HCT116 (cell line): ENCODE results near the gene PDE8A. TPM values are rescaled to one million over a fixed set of nuclear protein-coding genes. Genes with fewer than 3 reads are reported as not detected.

ENCODE experiments used
- ATAC-seq: fragments of 200-7000 bp; cut with Tn5 transposase; 2 replicates; pipeline ENCODE4 v1.9.1; 2020; ENCODE audit warnings: mild to moderate bottlenecking, moderate library complexity
- BruUV-seq: library from RNA; stranded (reverse); fragments of 400-500 nt; replicated peaks from 2 replicates; lab custom pipeline; 2021; lab: Mats Ljungman, UMichigan
- CTCF ChIA-PET: fragments of 300-600 bp; sonication (Branson Sonifier 250); formaldehyde crosslinking; loops from one replicate; lab custom pipeline; 2021; ENCODE audit warnings: antibody characterized with exemption; lab: Charles Lee
- POLR2A ChIA-PET: fragments of 300-600, 350-600 bp; sonication (Branson Sonifier 250); formaldehyde crosslinking; loops from one replicate; lab custom pipeline; 2021; ENCODE audit warnings: antibody characterized with exemption; lab: Charles Lee
- RAD21 ChIA-PET, 2 experiments: fragments of 300-600 bp; sonication (Branson Sonifier 250); formaldehyde crosslinking; loops; one replicate each; lab custom pipeline; 2023; ENCODE audit warnings: low total read pairs in 2 of 2; ENCODE audit not compliant: uncharacterized antibody in 2 of 2, unreplicated experiment in 2 of 2, low non-redundant PET in 1 of 2; lab: Charles Lee
- DNase-seq: peaks from one replicate; pipeline ENCODE4 v3.0.0-alpha.2; 2010; ENCODE audit warnings: low read depth, low spot score
- H2AFZ ChIP-seq: fragments of 200-600 bp; shearing (Covaris generic), sonication (generic); 2 replicates; pipeline ENCODE4 v1.6.1; 2017; ENCODE audit warnings: low read depth, mixed run types, mixed read lengths, antibody characterized with exemption, low read length; ENCODE audit not compliant: poor library complexity, severe bottlenecking
- H3K27ac ChIP-seq: 2 replicates; pipeline ENCODE4 v1.5.1; 2012; ENCODE audit warnings: low read depth, low read length
- H3K27me3 ChIP-seq: fragments of 200-600 bp; sonication (generic); 2 replicates; pipeline ENCODE4 v1.6.1; 2016; ENCODE audit warnings: mixed run types, low read length, mixed read lengths; ENCODE audit not compliant: insufficient read depth
- H3K36me3 ChIP-seq, 2 experiments: fragments of 200-500 bp in 1 of 2; fragments of 200-600 bp in 1 of 2; sonication (Bioruptor generic) in 1 of 2; sonication (generic) in 1 of 2; 2 replicates each; pipeline versions ENCODE4 v1.5.1 to v1.6.1; 2014 to 2016; ENCODE audit warnings: low read length in 2 of 2, inconsistent platforms in 1 of 2, mixed read lengths in 1 of 2, mixed run types in 1 of 2; ENCODE audit not compliant: insufficient read depth in 2 of 2, control insufficient read depth in 1 of 2
- H3K4me1 ChIP-seq, 2 experiments: fragments of 200-600 bp in 1 of 2; sonication (generic) in 1 of 2; 2 replicates each; pipeline versions ENCODE4 v1.5.1 to v1.6.1; 2012 to 2017; ENCODE audit warnings: low read length in 2 of 2, inconsistent platforms in 1 of 2, mild to moderate bottlenecking in 1 of 2, mixed read lengths in 1 of 2, mixed run types in 1 of 2, moderate library complexity in 1 of 2; ENCODE audit not compliant: insufficient read depth in 2 of 2, control insufficient read depth in 1 of 2
- H3K4me2 ChIP-seq: fragments of 200-600 bp; sonication (generic); 2 replicates; pipeline ENCODE4 v1.6.1; 2017; ENCODE audit warnings: mixed run types, low read length, mixed read lengths
- H3K4me3 ChIP-seq, 2 experiments: fragments of 200-600 bp in 1 of 2; sonication (generic) in 1 of 2; replicated peaks in 1 of 2; 2 replicates each; pipeline ENCODE4 v1.5.1; 2011 to 2016; ENCODE audit warnings: low read length in 2 of 2, control low read depth in 1 of 2, low read depth in 1 of 2, mild to moderate bottlenecking in 1 of 2, mixed read lengths in 1 of 2, mixed run types in 1 of 2
- H3K79me2 ChIP-seq: fragments of 200-600 bp; sonication (generic); 2 replicates; pipeline ENCODE4 v1.6.1; 2017; ENCODE audit warnings: mild to moderate bottlenecking, mixed run types, low read length, moderate library complexity, mixed read lengths; ENCODE audit not compliant: insufficient read depth
- H3K9ac ChIP-seq: fragments of 200-600 bp; sonication (generic); 2 replicates; pipeline ENCODE4 v1.6.1; 2016; ENCODE audit warnings: low read length, mixed read lengths
- H3K9me2 ChIP-seq: fragments of 200-600 bp; sonication (generic), shearing (Covaris generic); 2 replicates; pipeline ENCODE4 v1.6.1; 2017; ENCODE audit warnings: mixed run types, mild to moderate bottlenecking, moderate library complexity; ENCODE audit not compliant: insufficient read depth
- H3K9me3 ChIP-seq, 2 experiments: fragments of 200-500 bp in 1 of 2; fragments of 200-600 bp in 1 of 2; sonication (Bioruptor generic) in 1 of 2; sonication (generic) in 1 of 2; 2 replicates each; pipeline ENCODE4 v1.6.1; 2014 to 2017; ENCODE audit warnings: low read length in 2 of 2, mixed read lengths in 2 of 2, inconsistent platforms in 1 of 2, low read depth in 1 of 2, mild to moderate bottlenecking in 1 of 2, mixed run types in 1 of 2, moderate library complexity in 1 of 2; ENCODE audit not compliant: control insufficient read depth in 1 of 2, insufficient read depth in 1 of 2
- H4K20me1 ChIP-seq: fragments of 200-600 bp; sonication (generic), shearing (Covaris generic); 2 replicates; pipeline ENCODE4 v1.6.1; 2017; ENCODE audit warnings: mixed run types, mild to moderate bottlenecking, moderate library complexity; ENCODE audit not compliant: insufficient read depth
- FOSL1 ChIP-seq: IDR thresholded peaks from 2 replicates; pipeline ENCODE4 v1.6.1; 2012; ENCODE audit warnings: low read depth
- JUND ChIP-seq: IDR thresholded peaks from 2 replicates; pipeline ENCODE4 v1.6.1; 2012
- MAX ChIP-seq: IDR thresholded peaks from 2 replicates; pipeline ENCODE4 v1.6.1; 2012
- POLR2A ChIP-seq: IDR thresholded peaks from 2 replicates; pipeline ENCODE4 v1.7.0; 2011; ENCODE audit warnings: borderline replicate concordance; ENCODE audit not compliant: insufficient read depth, insufficient read length; ENCODE audit errors: extremely low read depth
- RAD21 ChIP-seq: IDR thresholded peaks from 2 replicates; pipeline ENCODE4 v1.6.1; 2012; ENCODE audit warnings: low read depth, mild to moderate bottlenecking
- SIN3A ChIP-seq: IDR thresholded peaks from 2 replicates; pipeline ENCODE4 v1.6.1; 2012; ENCODE audit warnings: low read depth
- SP1 ChIP-seq: IDR thresholded peaks from 2 replicates; pipeline ENCODE4 v1.6.1; 2012; ENCODE audit warnings: low read depth
- YY1 ChIP-seq: IDR thresholded peaks from 2 replicates; pipeline ENCODE4 v1.6.1; 2011; ENCODE audit warnings: low read length, low read depth, moderate library complexity, mild to moderate bottlenecking; ENCODE audit not compliant: insufficient replicate concordance; ENCODE audit errors: extremely low read depth
- ZBTB33 ChIP-seq: IDR thresholded peaks from 2 replicates; pipeline ENCODE4 v1.6.1; 2011; ENCODE audit warnings: mild to moderate bottlenecking, low read length, moderate library complexity; ENCODE audit not compliant: insufficient replicate concordance; ENCODE audit errors: extremely low read depth
- ZFX ChIP-seq: fragments of 450-650 bp; IDR thresholded peaks from 2 replicates; pipeline ENCODE4 v1.6.1; 2017
- ZNF274 ChIP-seq: fragments of 200-500 bp; sonication (Bioruptor generic); IDR thresholded peaks from 2 replicates; pipeline ENCODE4 v1.6.1; 2014; ENCODE audit warnings: mild to moderate bottlenecking, low read depth, low read length, inconsistent platforms
- intact Hi-C: fragments of 100-400 bp; cut with micrococcal nuclease; formaldehyde crosslinking; loops from 2 replicates; pipeline ENCODE4 v1.10.0; 2022
- total RNA-seq: library from RNA; stranded (reverse); gene quantifications from one replicate; pipeline ENCODE4 v1.2.1, GENCODE V29; 2021; ENCODE audit not compliant: unreplicated experiment

Gene PDE8A
- total RNA-seq, 1 experiment from 2014 or later: 37.8 TPM

- TF ChIP-seq SIN3A (no peak), MAX (no peak), ZFX (no peak), ZNF274 (no peak), POLR2A (no peak), ZBTB33 (no peak), FOSL1 (no peak), JUND (no peak), RAD21 (no peak), SP1 (no peak), YY1 (no peak)
- no peak overlapping the region for H3K4me3 ChIP-seq
- no TSS peak for BruUV-seq
- ChIA-PET CTCF (interaction anchor here (0.8 kb wide), 1 partner anchor 47 kb away, joined by 3 read pairs; no protein-coding TSS in a partner anchor), RAD21 (no interaction called here), POLR2A (no interaction called here)
- no peaks in the 10 kb centered on the region for H3K27me3 ChIP-seq
- no peaks in the 10 kb centered on the region for H4K20me1 ChIP-seq
- DNase-seq: no peak
- peak overlapping the region; percentile 10 for H2AFZ ChIP-seq
- H3K36me3 ChIP-seq: no peaks in the 10 kb centered on the region
- H3K79me2 ChIP-seq: no peaks in the 10 kb centered on the region
- no peak overlapping the region for H3K4me2 ChIP-seq
- no peak overlapping the region for H3K9ac ChIP-seq
- H3K27ac ChIP-seq: no peak overlapping the region
- peaks cover 5 to 12% of the 10 kb centered on the region in 2 experiments; a peak in 3 of 4 replicates for H3K4me1 ChIP-seq
- no peak for ATAC-seq
- H3K9me3 ChIP-seq: no peaks in the 10 kb centered on the region
- intact Hi-C loops: no loop called here
- H3K9me2 ChIP-seq: no peaks in the 10 kb centered on the region
Measured at GRCh38 chr15:84956199-84956598, 25.5 kb upstream of the PDE8A start.
